Glomerular visceral epithelial cell (primary cell): ENCODE data around the gene ENO1.
"Not testable (repeated sequence)": the region's sequence is repeated elsewhere in the genome, so short reads cannot be mapped to it uniquely, and the experiment has no call there.

Experiments used
- DNase-seq: peaks from one replicate; pipeline ENCODE4 v3.0.0-alpha.2; 2016; ENCODE audit errors: extremely low spot score

Gene ENO1

DNA sequence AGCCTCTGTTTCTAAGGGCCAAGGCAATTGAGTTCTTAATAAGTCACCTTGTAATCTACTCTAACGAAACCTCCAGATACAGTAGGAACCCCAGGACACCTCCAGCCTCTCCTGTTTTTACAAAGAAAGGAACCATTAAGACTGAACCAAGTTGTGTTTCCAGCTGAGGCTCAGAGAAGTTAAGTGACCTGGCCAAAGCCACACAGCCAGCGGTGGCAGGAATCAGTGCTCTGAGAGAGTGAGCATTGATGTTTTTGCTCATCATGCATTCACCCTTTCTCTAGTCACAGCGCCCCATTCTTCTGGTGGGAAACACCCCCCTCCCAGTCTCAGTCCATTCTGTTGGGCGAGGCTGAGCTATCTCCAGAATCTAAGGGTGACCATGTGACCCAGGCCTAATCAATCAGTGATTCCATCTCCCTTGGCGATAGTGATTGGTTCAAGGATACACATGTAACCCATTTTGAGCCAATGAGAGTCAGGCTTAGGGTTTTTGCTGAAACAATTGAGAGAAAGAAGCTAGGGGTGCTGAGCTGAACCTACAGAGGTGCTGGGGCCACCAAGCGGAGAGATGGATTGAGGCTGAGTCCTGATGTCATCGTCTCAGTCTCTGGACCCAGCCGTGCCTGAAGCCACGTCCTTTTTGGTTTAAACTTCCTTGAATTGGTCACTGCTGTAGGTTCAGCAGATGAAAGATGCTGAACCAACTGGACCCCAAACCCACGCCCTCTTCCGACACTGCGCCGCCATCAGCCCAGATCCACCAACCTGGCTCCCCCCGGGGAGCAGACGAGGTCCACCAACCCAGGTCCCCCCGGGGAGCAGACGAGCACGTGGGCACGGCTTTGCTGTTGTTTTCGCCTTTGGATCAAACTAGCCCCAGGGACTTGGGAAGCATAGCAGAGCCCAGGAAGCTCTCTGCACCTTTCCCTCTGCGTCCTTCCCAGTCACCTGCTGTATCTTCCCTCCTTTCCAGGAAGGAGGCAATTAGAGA lies 33.1 kb downstream of the ENO1 start:
- no peak for DNase-seq

DNA sequence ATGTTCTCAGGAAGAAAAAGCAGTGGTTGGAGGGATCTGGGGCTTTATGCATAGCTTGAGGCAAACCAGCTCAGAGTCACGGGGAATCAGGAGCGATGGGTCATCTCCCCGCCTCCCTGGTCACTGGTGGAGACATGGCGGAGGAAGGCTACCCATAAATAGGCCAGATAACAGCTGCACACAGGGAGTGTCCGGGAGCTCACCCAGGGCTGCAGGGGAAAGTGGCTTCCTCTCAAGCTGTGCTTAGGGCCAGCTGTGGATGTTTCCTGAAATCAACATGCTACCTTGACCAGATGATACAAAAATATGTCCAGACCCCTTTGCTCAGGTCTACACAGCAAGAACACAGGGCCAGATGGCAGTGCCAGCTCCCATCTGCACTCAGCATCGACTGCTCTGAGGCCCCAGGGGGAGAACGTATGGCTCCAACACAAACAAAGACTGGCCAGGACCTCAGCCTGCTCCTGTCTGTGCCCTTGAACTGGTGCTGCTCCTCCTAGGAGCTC lies 33.9 kb downstream of the ENO1 start:
- DNase-seq, result no peak

DNA sequence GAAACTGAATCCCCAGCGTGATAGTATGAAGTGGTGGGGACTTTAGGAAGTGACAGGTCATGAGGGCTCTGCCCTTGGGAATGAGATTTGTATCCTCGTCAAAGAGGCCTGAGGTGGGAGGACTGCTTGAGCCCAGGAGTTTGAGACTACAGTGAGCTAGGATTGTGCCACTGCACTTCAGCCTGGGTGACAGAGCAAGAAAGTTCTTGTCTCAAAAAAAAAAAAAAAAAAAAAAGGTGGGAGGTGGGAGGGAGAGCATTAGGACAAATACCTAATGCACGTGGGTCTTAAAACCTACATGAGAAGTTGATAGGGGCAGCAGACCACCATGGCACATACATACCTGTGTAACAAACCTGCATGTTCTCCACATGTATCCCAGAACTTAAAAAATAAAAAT lies 37.1 kb downstream of the ENO1 start:
- DNase-seq, result no peak

DNA sequence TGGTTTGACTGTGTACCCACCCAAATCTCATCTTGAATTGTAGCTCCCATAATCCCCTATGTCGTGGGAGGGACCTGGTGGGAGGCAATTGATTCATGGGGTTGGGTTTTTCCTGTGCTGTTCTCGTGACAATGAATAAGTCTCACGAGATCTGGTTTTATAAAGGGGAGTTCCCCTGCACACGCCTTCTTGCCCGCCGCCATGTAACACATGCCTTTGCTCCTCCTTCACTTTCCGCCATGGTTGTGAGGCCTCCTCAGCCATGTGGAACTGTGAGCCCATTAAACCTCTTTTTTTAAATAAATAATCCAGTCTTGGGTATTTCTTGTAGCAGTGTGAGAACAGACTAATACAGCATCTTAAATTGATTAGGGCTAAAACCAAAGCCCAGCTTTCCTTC lies 38.5 kb downstream of the ENO1 start:
- no peak for DNase-seq

DNA sequence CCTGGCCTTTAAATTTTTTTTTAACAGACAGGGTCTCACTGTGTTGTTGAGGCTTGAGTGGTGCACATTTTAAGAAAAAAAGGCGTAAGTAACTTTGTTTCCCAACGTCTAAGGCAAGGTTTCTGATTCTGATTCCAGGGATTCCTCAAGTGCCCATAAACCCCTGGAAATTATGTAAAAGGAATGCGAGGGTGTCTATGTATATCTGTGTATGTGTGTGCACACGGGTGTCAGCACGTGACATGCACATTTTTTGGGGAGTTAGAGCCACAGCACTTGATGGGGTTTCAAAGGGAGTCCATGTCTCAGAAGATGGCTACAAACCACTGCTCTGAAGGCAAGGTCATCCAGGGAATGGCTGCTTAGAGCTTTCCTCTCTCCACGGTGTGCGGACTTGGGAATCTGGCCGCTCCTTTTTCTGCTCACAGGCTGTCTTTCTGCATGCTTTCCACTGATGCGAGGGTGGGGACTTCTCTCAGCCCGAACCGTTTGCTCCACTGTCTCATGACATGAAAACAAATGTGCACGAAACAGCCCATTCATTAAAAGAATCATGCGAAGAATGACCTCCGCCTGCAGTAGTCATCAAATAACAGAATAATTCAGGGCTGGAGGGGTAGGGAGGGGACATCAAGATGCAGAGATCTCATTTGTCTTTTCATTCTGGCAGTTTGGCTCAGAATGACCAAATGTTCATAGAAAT lies 42.4 kb downstream of the ENO1 start:
- DNase-seq, result no peak

DNA sequence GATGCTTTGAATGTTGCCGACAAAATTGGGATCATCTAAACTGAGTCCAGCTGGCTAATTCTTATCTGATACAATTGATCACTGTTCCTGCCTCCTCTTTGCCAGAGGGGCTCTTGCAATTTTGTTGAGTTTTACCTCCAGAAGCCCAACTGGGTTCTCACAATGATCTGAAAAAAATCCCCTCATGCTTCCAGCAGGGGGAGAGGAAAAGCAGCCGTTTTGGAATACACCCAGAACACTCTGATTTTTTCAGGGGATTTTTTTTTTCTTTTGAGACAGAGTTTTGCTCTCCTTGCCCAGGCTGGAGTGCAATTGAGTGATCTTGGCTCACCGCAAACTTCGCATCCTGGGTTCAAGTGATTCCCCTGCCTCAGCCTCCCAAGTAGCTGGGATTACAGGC lies 47.1 kb downstream of the ENO1 start:
- DNase-seq, result no peak

DNA sequence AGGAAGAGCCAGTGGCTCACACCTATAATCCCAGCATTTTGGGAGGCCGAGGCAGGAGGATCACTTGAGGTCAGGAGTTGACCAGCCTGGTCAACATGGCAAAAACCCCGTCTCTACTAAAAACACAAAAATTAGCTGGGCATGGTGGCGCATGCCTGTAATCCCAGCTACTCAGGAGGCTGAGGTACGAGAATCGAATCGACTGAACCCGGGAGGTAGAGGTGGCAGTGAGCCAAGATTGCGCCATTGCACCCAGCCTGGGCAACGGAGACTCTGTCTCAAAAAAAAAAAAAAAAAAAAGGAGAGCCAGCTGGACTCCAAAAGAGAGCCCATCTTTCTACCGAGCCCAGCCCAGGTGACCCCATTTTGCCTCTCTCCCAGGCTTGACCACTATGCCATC lies 47.8 kb downstream of the ENO1 start:
- DNase-seq, result not testable (repeated sequence)

DNA sequence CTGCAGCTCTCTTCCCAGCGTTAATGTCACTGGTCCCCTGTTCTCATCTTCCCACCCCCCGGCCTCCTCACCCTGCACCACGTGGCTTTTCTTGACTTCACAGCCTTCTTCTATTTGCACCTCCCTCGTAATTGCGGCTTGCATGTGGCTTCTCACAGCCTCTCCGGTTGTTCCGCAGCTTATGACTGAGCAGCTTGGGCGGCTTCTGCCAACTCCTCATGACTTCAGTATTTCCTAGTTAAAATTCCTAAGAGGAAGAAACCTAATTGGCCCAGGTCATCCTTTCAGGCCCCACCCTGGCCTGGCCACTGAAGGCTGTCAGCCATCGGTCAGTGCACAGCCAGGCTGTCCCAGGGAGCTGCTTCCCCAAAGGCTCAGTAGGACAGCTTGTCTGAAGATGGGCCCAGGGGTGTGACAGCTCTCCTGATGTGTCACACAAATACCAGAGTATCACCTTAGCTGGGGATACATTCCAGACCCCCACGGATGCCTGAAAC lies 52.5 kb downstream of the ENO1 start:
- peak; percentile 87 for DNase-seq

DNA sequence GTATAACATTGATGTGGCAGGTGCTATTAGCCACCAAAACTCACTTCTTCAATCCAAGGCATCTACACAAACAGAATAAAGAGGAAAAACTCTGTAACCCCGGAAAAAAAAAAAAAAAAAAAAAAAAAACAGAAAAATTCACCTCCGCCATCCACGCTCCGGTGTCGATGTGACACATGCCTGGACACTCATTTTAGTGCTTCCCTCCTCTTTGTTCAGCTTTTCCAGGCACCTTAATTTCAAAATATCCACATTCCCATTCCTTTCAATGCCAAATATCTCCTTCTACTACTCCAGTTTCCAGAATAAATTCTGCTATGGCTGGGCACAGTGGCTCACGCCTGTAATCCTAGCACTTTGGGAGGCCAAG lies 55.2 kb downstream of the ENO1 start:
- DNase-seq, result no peak

DNA sequence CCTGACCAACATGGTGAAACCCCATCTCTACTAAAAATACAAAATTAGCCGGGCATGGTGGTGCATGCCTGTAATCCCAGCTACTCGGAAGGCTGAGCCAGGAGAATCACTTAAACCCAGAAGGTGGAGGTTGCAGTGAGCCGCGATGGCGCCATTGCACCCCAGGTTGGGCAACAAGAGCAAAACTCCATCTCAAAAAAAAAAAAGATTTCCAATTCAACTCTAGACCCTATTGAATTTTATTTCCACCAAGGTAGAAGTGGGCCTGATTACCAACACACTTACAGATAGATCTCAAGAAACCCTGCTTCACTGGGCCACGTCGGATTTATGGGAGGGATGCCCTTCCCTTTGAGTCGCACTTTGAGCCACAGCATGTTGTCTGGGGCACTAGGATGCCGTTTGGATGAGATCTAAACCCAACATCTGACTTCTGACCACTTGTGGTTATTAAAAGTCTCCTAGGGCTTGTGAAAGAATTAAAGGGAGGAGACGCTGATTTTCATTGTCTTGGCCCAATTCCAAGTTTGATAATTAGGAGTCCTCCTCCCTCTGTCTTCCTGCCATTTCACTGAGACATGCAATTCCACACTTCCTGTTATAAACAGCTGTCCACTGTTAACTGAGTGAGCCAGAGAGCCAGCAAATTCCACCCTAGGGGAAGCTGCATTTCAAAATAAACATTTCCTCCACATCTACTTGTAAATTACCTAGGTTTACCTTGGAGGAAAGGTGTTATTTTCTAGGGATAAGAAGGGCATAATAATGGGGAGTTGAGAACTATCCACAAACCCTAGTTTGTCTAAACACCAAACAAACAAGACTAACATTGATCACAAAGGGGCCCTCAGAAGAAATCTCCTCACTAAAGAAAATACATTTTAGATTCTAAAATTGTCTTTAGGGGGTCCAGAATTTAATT lies 55.9 kb downstream of the ENO1 start:
- peak; percentile 91 for DNase-seq

DNA sequence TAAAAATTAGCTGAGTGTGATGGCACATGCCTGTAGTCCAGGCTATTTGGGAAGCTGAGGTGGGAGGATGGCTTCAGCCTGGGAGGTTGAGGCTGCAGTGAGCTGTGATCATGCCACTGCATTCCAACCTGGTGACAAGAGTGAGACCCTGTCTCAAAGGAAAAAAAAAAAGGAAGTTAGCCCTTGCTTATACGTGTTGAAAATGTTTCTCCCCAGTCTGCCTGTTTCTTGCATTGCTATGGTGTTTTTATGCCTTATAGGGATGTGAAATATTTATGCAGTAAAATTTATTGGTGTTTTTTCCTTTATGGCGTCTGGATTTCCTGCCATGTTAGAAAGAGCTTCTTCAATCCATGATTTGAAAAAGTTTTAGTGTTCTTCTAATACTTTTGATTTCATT lies 57.4 kb downstream of the ENO1 start:
- DNase-seq, result peak; percentile 36

DNA sequence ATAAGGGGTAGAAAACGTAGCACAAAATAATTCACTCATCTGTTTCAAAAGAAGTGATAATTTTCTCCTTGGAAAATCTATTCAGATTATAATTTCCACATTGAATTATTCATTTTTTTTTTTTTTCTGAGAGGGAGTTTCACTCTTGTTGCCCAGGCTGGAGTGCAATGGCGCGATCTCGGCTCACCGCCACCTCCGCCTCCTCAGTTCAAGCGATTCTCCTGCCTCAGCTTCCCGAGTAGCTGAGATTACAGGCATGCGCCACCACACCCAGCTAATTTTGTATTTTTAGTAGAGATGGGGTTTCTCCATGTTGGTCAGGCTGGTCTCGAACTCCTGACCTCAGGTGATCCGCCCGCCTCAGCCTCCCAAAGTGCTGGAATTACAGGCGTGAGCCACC lies 59.7 kb downstream of the ENO1 start:
- not testable (repeated sequence) for DNase-seq

DNA sequence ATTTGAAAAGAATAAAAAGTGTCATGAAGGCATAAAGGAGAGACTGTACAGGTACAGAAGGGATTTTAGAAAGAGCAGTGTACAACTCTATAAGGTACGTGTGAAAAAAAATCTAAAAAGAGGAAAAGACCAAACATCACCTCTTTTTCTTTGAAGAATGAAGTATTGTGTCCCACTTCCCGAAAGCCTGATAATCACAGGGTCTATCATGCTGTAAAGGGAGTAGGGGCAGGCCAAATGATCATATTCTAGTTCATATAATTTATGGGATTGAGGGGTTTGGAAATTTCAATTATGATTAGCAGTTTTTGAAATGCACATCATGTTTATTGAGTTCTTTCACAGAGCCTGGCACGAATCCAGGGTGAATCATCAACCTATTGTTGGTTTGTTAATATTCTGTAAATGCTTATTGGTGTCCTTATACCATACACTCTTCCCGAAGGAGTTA lies 60.1 kb downstream of the ENO1 start:
- peak; percentile 66 for DNase-seq

DNA sequence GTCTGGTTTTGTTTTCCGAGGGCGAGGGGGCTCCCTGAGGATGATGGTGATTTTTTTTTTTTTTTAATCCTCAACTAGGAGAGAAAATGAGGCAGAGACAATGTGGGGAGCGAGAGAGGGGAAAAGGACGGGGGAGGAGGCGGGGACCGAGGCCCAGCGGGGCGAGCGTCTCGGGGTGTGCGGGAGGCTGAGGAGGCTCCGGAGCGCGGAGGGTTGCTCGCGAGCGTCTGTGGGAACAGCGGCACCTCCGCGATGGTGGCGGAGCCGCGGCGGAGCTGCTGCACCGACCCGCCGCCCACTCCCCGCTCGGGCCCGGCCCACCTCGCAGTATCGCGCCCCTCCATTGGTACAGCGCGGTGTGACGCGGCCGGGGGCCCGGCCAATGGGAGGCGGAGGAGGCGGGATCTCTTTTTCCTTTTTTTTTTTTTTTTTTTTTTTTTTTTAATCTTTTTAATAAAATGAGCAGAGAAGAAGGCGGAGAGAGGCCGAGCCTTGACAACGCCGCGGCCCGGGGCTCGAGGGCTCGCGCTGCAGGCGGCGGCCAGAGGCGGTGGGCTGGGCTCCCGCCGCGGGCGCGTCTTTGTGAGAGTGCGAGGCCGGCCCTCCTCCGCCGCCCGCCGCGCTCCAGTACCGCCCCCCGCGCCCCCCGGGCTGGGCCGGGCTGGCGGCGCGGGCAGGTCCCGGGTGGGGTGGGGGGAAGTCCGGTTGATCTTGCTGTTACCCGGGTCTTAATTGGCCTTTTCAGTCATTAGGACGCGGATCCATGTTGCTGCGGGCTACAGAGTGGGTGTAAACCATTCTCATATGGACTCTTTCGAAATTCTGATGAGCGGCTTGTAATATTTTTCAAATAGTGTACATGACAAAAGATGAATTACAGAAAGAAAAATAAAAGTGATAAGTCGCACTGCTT lies 60.8 kb downstream of the ENO1 start, which contains the start of gene RERE:
Gene RERE (minus strand): TSS at position 229 of the 913 bp plus-strand sequence.
- peak; percentile 97 for DNase-seq

DNA sequence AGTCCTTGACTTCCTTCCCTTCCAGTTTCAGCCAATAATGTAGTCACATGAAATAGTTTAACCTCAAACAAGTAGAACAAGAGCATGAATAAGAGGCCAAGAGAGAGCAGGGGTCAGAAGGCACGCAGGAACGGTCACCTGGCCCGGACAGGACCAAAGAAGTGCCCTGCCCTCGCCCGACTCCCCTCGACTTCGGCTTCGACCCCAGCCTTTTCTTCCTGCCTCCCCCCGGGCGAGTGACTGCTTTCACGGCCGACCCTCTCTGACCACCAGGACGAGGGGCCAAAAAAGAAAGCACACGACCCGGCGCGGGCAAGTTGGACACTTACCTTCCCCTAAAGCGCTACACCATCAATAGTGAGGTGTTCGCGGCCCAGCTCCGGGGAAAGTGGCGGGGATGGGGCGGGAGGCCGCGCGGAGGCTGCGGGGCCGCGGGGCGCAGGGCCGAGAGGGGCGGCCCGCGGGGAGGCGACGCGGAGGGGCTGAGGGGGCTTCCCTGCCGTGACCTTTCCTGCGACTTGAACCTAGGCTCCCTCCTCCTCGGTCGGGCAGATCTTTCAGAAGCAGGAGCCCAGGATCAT lies 61.6 kb downstream of the ENO1 start:
- DNase-seq, result peak; percentile 13

DNA sequence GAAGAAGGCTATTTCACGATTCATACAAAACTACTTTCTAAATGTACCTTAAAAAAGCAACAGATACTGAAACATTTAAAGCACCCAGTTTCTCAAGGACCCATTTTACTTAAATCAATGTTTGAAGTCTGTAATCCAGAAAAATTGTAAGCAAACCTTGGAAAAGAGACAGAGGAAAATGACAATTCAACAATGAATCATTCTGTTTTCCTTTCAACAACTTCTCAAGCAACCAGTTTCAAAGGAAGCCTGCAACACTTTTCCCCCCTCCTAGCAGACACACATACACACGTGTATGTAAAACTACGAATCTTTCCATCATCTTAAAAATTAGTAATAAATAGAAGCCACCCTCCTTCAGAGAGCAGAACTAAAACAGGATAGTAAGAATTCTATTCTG lies 62.2 kb downstream of the ENO1 start:
- DNase-seq, result peak; percentile 19

DNA sequence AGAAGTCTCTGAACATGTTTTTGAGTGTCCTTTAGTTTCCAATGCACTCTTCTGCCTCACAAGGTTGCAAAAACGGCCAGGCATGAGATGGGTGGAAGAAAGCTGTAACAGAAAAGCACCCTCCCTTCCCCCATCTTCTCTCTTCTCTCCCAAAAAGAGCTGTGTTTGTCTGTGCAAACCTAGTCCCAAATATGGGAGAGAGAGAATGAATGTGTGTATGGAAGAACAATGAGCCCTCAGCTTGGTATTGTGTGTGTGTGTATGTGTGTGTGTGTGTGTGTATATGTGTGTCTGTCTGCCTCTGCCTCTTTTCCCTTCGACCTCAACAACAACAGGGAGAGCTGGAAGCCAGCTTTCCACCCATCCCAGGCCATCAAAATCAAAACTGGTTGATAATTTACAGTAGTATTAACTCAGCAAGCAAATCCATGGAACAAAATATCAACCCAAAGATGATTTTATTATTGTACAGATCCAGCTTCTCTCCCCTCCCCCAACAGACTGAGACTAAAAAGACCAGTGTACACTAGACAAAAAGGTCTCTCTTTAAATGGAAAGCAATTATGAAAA lies 62.8 kb downstream of the ENO1 start:
- DNase-seq, result peak; percentile 32

DNA sequence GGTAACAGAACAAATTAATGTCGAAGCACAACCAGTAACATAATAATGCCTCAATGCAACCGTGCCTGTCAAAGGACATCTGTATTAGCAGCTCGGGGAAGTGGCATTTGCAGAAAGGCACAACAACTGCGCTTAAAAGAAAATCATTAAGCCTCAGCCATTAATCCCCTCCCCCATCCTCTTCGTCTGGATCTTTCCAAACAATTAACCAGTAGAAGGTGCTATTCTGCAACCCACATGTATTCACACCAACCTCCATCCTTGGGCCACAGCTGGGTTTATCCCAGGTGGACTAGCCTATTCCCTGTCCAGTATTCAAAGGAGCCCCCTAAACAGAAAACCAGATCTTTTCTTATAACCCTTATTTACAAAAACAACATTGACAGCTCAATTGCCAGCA lies 63.6 kb downstream of the ENO1 start:
- no peak for DNase-seq

DNA sequence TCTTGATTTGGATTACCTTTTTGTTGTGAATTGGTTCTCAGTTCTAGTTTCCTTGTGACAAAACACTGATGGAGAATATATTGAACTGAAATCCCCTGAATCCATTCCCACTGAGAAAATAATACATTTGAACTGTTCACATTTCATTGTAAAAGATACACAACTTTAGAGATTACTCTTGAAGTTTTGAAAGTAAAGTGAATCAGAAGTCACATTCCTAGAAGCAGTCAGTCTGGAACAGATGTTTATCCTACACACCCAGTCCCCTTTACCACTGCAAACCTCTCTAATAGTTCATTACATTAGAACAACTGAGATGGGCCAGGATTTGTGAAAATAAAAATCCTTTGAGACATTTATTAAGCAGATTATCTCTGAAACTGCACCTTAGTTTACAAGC lies 64.5 kb downstream of the ENO1 start:
- DNase-seq, result no peak
